Right ventricle myocardium inferior (tissue), 1 donor: Measurements from ENCODE around the gene CARS2. TPM values are rescaled to one million over a fixed set of nuclear protein-coding genes. Genes with fewer than 3 reads are reported as not detected.
A peak's percentile ranks its signal among the peaks of the same experiment; 100 is the strongest.
"Not testable (repeated sequence)": the region's sequence is repeated elsewhere in the genome, so short reads cannot be mapped to it uniquely, and the experiment has no call there.

Experiments
- ATAC-seq: fragments of 200-7000 bp; cut with Tn5 transposase; one replicate; pipeline ENCODE4 v1.9.1; 2020; ENCODE audit warnings: mild to moderate bottlenecking, moderate library complexity
- DNase-seq: peaks from one replicate; pipeline ENCODE4 v3.0.0; 2021; ENCODE audit errors: missing footprints
- intact Hi-C: fragments of 100-400 bp; cut with DNase I; formaldehyde crosslinking; loops from one replicate; pipeline ENCODE4 v1.11.0; 2022
- total RNA-seq: library from RNA; stranded (reverse); fragmentation: NEBNext Ultra II Directional; extraction: Animal tissue kit (Norgen Biotek cat#: 25700); gene quantifications from one replicate; pipeline ENCODE4 v1.2.1, GENCODE V29; 2021
- donor health status: DM: no; HTN: yes; CAD: no; lungs with severe emphysema.

CARS2 gene
- total RNA-seq, 1 donor from 2014 or later: 52.1 TPM

DNA sequence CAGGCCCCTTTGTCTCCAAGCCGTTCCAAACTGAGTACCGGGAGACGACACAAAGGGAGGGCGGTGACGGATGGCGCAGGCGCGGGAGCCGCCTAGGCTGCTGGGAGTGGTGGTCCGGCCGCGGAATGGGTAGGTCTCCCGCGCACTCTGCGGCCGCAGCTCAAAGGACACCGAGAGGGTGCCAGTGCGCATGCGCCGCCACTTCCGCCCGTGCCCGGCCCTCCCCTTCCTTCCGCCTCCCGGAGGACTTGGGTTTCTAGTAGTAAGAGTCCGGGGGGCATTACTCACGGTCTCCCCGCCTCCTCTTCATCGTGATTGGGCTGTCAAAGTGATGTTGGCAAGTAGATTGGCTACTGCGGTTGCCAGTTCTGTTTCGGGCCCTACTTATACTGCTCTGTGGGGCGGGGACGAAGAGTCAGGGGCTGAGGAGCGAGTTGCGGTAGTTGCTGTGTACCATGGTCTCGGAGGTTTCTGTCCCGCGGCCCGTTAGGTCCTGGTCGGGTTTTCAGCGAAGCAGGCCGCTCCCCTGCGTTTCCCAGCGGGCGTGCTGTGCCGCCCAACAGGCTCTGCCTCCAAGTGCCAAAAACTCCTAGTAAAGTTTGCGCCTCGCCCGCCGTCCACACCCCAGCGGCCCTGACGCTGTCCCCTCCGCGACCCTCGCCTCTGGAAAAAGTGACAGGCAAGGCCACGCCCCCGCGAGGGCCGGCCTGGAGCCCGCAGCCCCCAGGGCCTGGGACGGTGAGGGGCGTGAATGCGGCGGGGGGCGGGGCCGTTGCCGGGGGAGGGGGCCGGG is 7.1 kb upstream of the CARS2 start:
- intact Hi-C loops: loop anchor here (2.0 to 10.0 kb wide), 3 partner anchors 96 to 502 kb away; no protein-coding TSS in a partner anchor
- DNase-seq (peak; percentile 99), ATAC-seq (peak; percentile 78)

DNA sequence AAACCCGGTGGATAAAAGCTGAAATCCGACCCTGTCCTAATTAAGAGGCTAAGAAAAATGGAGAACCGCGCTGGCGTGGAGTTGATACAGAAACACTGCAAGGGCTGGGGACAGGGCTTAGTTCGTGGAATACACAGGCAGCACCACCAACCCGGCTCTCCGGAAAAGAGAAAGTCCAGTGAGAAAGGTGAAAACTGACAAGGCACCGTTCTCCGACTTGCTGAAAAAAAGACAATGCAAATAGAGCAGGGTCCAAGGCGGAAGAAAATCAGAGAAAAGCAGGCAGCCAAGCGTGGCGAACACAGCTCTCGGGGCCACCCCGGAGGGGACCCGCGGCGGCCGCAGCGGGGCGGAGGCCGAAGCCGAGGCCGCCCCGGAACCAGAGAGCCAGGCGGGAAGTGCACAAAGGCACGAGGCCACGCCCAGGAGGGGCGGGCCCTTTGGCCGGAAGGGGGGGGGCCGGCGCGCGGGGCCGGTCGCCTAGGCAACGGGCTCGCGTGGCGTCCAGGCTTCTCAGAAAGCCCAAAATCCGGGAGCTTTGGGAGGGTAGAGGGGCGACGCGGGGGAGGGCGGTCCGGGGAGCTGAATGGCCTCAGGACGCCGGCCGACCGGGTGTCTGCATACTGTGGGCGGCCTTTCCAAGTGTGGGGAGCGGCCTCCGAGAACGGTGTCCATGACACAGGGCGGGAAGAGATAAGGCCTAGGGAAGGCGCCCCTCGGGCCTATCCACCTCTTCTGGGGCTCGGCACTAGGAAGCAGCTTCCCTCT is 6.3 kb upstream of the CARS2 start:
- peak; percentile 95 for DNase-seq
- ATAC-seq: peak; percentile 68
- intact Hi-C loops: loop anchor here (2.0 to 10.0 kb wide), 3 partner anchors 95 to 503 kb away; no protein-coding TSS in a partner anchor

DNA sequence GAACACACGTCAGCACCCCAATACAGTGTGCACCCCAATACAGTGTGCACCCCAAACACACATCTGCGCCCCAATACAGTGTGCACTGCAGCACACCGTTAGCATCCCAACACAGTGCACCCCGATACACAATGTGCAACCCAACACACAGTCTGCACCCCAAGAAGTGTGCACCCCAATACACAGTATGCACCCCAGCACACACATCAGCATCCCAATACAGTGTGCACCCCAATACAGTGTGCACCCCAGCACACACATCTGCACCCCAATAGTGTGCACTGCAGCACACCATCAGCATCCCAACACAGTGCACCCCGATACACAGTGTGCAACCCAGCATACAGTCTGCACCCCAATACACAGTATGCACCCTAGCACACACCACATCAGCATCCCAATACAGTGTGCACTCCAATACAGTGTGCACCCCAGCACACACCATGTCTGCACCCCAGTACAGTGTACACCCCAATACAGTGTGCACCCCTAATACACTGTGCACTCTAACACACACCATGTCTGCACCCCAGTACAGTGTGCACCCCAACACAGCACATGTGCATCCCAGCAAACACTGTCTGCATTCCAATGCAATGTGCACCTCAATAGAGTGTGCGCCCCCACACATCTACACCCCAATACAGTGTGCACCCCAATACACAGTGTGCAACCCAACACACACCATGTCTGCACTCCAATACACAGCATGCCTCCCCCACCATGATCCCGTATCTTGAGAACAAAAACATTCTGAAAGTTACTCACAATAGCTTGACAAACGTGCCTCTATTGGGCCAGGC is 855 bp upstream of the CARS2 start:
- intact Hi-C loops: no loop called here
- DNase-seq: no peak
- ATAC-seq: no peak

DNA sequence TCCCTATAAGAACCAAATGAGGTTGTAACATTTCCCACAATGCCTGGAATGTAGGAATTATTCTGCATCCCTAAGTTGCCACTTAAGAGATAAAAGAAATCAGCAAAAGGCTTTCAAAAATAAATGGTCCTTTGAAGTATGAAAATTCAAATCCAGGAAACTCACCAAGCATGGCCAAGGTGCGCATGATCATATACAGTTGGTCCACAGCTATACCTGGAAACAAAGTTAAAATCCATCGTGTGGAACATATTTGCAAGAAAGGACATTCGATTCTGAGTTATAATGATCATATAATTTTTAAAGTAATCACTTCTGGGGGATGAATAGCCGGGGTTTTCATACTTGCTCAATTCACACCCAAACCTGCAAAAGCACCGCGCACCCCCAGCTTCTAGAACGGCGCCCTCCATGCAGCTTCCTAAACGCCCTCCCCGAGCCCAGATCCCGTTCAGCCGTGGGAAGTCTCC is 525 bp downstream of the CARS2 start:
- ATAC-seq (no peak), DNase-seq (no peak)
- intact Hi-C loops: no loop called here

DNA sequence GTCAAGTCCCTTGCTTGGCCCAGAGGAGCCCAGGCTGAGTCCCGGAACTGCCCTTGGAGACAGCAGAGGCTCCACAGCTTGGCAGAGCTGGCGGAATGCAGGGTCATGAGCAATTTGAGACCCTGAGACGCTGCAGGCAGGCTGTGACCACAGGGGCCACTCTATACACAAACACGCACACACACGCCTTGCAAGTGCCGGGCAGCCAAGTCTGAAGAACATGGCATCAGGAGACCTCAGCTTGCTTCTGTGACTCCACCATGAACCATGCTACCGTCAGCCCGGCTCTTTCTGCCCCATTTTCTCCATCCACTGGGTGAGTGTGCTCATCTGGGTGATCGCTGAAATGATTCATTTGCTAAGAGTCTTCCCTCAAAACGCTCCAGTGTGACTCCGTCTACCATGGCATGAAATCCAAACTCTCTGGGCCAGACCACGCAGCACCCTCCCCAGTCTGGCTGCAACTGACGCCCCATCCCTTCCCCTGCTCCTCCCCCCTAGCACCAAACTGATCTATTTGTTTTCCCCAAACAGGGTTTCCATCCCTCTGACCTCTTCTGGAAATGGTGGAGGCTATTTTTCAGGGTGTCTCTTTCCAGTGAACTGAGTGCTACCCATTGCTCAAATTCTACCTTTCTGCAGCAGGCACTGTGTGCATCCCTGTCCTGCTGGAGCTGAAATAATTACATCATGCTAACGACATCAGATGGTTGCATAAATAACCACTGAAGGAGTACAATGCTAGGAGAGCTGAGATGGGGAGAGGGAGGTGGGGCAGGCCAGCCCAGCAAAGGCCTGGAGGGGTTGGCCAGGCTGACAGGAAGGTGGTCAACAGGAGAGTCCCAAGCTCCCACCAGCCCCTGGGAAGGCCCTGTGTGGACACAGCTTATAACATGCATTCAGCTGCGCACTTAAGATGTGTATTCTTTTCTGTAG is 3.1 kb downstream of the CARS2 start:
- no peak for DNase-seq
- intact Hi-C loops: no loop called here
- no peak for ATAC-seq

DNA sequence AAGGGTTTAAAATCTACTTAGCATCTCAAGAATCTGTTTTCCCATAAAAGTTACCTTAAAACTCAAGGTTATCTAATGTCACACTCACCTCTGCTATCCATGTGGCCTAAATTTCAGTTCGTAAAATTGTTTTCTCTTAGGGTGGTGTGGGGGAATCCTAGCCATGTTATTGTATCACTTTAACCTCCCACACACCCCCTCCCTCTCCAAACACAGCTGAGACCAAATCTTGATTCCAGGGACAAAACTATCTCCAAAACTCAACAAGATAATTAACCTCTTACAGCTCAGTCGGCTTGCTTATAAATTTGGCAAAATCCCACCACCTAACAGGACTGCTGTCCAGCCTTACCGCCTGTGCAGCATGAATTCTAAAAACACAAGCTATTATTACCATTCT is 3.8 kb downstream of the CARS2 start:
- DNase-seq (no peak), ATAC-seq (no peak)
- intact Hi-C loops: no loop called here

DNA sequence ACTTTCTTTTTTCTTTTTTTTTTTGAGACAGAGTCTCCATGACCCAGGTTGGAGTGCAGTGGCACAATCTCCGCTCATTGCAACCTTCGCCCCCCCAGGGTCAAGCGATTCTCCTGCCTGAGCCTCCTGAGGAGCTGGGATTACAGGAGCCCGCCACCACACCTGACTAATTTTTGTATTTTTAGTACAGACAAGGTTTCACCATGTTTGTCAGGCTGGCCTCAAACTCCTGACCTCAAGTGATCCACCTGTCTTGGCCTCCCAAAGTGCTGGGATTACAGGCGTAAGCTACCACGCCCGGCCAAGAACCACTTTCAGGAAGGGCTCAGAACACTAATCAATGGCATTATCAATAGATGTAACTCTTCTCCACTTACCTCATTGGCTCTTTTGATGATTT is 4.9 kb downstream of the CARS2 start:
- DNase-seq, ATAC-seq, intact Hi-C loops: not testable (repeated sequence)

DNA sequence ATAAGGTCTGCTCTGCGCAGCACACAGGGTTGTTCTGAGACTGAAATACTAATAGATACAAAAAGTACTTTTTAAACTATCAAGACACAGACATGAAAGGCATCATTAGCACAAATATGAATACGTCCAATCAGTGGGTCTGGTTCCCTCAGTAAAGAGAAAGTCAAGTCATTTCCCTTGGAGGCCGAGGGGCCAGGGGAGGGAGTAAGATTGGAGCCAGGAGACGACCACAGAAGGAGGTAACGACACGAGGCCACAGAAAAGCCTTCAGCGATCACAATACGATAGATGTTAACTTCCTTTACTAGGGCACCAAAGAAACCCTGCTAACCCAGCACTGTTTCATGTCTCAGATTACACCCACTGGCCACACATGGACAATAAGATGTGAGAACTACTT is 5.3 kb downstream of the CARS2 start:
- ATAC-seq: no peak
- intact Hi-C loops: no loop called here
- DNase-seq: no peak

DNA sequence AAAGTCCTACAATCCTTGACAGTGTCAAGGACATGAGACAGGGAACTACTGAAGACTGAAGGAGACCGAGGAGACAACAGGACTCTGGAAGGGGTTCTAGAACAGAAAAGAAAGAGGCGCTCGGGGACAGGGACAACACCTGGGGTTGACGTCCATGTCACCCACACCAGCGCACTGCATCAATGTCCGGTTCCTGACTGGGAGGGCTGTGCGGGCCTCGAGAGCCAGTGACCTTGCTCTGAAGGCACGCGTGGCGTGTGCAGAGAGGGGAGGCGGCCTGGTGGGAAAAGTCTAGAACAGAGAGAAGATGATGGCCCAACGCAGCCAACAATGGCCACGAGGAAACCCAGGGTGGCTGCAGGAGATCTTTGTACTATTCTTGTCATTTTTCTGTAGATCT is 5.7 kb downstream of the CARS2 start:
- DNase-seq (no peak), ATAC-seq (no peak)
- intact Hi-C loops: no loop called here

DNA sequence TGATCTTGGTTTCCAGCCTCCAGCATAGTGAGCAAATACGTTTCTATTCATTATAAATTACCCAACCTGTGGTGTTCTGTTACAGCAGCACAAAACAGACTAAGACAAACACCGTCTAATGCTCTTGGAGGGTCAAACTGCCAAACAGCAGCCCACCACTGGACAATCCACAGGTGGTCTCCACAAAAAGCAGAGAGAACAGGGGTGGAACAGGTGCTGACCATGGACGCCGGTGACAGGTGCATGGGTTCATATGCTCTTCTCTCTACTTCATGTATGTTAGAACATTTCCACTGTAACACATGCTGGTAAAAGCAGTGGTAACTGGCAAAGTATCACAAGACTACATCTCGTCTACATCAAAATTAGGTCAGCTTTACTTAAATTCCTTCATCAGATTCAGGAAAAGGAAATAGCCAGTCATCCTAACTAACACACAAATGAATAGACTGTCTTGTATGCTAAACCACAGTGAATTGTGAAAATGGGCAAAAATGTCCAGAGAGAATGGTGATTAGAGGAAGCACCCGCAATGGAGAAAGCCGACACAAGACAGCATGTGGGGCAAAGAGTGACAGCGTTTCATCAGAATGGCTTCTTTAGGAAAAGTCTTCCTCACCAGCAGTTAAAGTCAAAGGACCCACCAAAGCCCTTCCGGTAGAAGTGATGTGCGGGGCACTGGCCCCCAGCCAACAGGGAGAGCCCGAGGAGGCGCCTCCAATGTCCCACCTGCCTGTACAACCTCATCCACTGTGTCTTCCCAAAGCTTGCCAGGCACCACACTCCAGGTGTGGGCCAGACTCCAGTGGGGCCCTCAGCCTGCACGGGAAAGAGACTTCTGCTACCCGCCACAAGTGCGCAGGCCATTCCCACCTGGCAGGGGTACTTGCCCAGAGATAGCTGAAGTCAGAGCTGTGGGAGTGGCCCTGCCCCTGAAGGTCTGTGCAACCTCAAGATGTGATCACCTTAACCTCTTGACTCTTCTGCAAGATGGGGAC is 6.5 kb downstream of the CARS2 start:
- intact Hi-C loops: no loop called here

DNA sequence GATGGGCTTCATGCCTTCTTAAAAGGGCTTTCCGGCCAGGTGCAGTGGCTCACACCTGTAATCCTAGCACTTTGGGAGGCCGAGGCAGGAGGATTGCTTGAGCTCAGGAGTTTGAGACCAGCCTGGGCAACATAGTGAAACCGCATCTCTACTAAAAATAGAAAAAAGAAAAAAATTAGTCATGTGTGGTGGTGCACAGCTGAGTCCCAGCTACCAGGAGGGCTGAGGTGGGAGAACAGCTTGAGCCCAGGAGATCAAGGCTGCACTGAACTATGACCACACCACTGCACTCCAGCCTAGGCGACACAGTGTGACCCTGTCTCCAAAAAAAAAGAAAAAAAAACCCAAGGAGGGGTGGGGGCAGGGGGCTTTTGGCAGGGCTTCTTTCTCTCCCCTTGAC is 7.2 kb downstream of the CARS2 start:
- intact Hi-C loops: no loop called here
- ATAC-seq (no peak), DNase-seq (no peak)

More for the DNA sequence above, 6.5 kb downstream of the CARS2 start:
- DNase-seq (no peak), ATAC-seq (no peak)

DNA sequence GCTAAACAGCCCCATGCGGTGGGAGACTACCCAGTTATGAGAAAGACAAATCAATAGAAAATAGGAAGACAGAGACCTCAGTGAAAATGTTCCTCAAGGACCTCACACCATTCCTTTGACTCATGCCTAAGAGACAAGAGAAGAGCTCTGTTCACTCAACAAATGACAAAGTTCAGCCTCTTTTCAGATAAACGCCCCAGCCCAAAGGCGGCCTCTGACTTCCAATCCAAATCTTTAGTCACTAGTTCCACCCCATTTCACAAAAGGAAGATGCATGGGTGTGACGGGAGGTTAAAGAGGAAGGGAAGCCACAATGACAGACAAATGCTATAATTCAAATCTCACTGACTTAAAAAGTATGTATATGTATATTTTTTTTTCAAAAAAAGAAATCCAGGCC is 8.1 kb downstream of the CARS2 start:
- intact Hi-C loops: no loop called here
- no peak for ATAC-seq

DNA sequence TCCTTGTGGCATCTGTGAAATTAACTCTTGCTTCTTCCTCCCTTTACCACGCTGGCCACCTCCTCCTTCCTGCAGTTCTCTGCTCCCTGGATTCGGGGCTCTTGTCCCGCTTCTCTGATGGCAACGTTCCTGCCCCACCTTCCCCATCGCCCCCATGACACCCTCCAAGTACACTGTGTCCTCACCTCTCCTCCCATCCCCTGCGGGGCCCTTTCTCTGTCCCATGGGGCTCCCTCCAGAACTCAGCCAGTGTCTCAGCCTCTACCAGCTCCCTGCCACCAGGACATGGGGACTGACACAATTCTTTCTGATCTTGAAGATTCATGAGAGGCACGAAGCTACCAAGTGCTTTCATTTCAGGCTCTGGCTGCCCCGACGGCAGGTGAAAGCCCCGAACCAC is 9.1 kb downstream of the CARS2 start:
- DNase-seq: no peak
- ATAC-seq: no peak
- intact Hi-C loops: no loop called here

More for the DNA sequence above, 8.1 kb downstream of the CARS2 start:
- DNase-seq: no peak

DNA sequence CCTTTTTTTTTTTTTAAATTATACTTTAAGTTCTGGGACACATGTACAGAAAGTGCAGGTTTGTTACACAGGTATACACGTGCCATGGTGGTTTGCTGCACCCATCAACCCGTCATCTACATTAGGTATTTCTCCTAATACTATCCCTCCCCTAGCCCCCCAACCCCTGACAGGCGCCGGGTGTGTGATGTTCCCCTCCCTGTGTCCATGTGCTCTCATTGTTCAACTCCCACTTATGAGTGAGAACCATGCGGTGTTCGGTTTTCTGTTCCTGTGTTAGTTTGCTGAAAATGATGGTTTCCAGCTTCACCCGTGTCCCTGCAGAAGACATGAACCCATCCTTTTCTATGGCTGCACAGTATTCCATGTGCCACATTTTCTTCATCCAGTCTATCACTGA is 10.1 kb downstream of the CARS2 start:
- ATAC-seq, DNase-seq, intact Hi-C loops: not testable (repeated sequence)

DNA sequence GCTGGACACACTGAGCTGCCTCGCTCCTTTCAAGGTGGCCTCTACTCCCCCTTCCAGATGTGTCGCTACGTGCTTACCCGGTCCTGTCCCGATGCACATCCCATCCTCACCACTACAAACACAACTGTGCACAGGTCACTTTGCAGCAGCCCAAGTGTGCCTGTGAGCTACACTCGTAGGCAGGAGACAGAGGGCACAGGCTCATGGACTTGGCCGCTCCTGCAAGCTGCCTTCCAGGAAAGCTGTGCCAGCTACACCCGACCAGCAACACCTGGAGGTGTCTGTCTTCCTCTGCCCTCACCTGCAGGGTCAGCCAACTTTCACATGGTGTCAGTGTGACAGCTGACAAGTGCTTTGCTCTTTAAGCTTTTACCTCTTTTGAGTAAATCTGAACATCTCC is 15.4 kb downstream of the CARS2 start:
- intact Hi-C loops: no loop called here
- no peak for DNase-seq
- ATAC-seq: peak; percentile 26

DNA sequence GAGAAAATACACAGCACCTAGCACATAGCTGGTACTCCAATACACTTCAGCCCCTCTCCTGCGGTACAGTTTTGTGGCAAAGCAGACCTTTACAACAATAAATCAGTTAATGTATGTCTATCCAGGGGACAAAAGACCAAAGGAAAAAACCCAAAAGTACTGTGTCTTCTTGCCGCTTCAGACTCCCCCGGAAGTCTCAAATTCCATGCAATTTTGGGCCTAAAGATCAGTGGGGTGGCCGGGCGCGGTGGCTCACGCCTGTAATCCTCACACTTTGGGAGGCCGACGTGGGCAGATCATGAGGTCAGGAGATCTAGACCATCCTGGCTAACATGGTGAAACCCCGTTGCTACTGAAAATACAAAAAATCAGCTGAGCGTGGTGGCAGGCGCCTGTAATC is 16.2 kb downstream of the CARS2 start:
- ATAC-seq: no peak
- intact Hi-C loops: no loop called here
- DNase-seq: no peak

DNA sequence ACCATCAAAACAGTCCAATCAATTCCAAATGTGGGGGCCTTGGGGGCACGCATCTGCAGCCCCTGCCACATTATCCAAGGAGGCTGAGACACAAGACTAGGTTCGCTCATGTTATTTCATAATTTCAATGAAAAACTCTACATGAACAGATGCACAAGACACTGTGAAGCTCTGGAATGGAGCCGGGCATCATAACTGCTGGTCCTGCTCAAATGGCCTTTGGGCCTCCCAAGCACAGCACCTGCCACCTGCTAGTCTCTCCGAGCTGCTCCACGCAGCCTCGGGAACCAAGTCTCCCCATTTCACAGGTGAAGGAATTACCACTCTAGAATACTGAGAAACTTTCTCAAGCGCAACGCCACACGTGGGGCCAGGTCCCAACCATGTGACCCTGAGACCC is 16.9 kb downstream of the CARS2 start:
- intact Hi-C loops: no loop called here
- ATAC-seq (no peak), DNase-seq (no peak)
